ENCODE measurements around the gene ADAMTS18.
"Not testable (repeated sequence)": the region's sequence is repeated elsewhere in the genome, so short reads cannot be mapped to it uniquely, and the experiment has no call there.

ADAMTS18 gene

GRCh38 chr16:77434530-77435271 is at the start of gene ADAMTS18:
ADAMTS18 (minus strand) TSS chr16:77435034; CDS start chr16:77434695, 339 bp downstream.
- no peak for DNase-seq

- no peak for DNase-seq
Observed at GRCh38 chr16:77480681-77481315, 46.0 kb upstream of the ADAMTS18 start.

- no peak for DNase-seq
Observed at GRCh38 chr16:77472262-77472661, 37.4 kb upstream of the ADAMTS18 start.

GRCh38 chr16:77470851-77471250 is 36.0 kb upstream of the ADAMTS18 start:
- no peak for DNase-seq

GRCh38 chr16:77469634-77470033 is 34.8 kb upstream of the ADAMTS18 start:
- peak in 2 of 56 donors; percentile 11 to 17 for DNase-seq

- DNase-seq, result peak in 5 of 56 donors; percentile 2 to 30 (median 5)
Observed at GRCh38 chr16:77468831-77469230, 34.0 kb upstream of the ADAMTS18 start.

- no peak for DNase-seq
Observed at GRCh38 chr16:77467821-77468335, 33.0 kb upstream of the ADAMTS18 start.

- DNase-seq, result not testable (repeated sequence)
Observed at GRCh38 chr16:77463659-77464058, 28.8 kb upstream of the ADAMTS18 start.

GRCh38 chr16:77462894-77463293 is 28.1 kb upstream of the ADAMTS18 start:
- DNase-seq, result no peak

- no peak for DNase-seq
Observed at GRCh38 chr16:77459534-77460254, 24.9 kb upstream of the ADAMTS18 start.

GRCh38 chr16:77457046-77457445 is 22.2 kb upstream of the ADAMTS18 start:
- no peak for DNase-seq

- DNase-seq, result no peak
Observed at GRCh38 chr16:77452243-77452642, 17.4 kb upstream of the ADAMTS18 start.

GRCh38 chr16:77450790-77451487 is 16.1 kb upstream of the ADAMTS18 start:
- DNase-seq, result no peak

GRCh38 chr16:77449208-77449607 is 14.4 kb upstream of the ADAMTS18 start:
- no peak for DNase-seq

GRCh38 chr16:77445324-77445723 is 10.5 kb upstream of the ADAMTS18 start:
- DNase-seq, result no peak

- DNase-seq, result no peak
Observed at GRCh38 chr16:77444147-77444460, 9.3 kb upstream of the ADAMTS18 start.

GRCh38 chr16:77443357-77444146 is 8.7 kb upstream of the ADAMTS18 start:
- DNase-seq, result no peak

- DNase-seq, result no peak
Observed at GRCh38 chr16:77442078-77442477, 7.2 kb upstream of the ADAMTS18 start.

- DNase-seq, result no peak
Observed at GRCh38 chr16:77439106-77439505, 4.3 kb upstream of the ADAMTS18 start.

GRCh38 chr16:77437859-77438258 is 3.0 kb upstream of the ADAMTS18 start:
- DNase-seq, result no peak

Measured in amygdala (tissue), 56 donors.